Keratinocyte (primary cell): ENCODE results near the gene FGGY. TPM values are rescaled to one million over a fixed set of nuclear protein-coding genes. Genes with fewer than 3 reads are reported as not detected.

Experiments used
- DNase-seq: peaks from one replicate; pipeline ENCODE4 v3.0.0-alpha.2; 2011; ENCODE audit warnings: low read depth, missing footprints, low spot score
- FAIRE-seq: peaks from 2 replicates; lab custom pipeline; 2011; peaks lifted over from hg19 to GRCh38; lab: Jason Lieb, UNC
- H2AFZ ChIP-seq: 2 replicates; pipeline ENCODE4 v1.6.0; 2012; ENCODE audit warnings: low read length, control low read depth, inconsistent platforms; ENCODE audit not compliant: control insufficient read depth
- H3K27ac ChIP-seq: 2 replicates; pipeline ENCODE4 v1.5.1; 2011; ENCODE audit warnings: low read length; ENCODE audit not compliant: control insufficient read depth, insufficient read depth
- H3K27me3 ChIP-seq: 3 replicates; pipeline ENCODE4 v1.6.0; 2011; ENCODE audit warnings: low read length; ENCODE audit not compliant: control insufficient read depth, insufficient read depth; ENCODE audit errors: extremely low read depth
- H3K36me3 ChIP-seq, 2 experiments: 2 replicates in 1 of 2; 3 replicates in 1 of 2; pipeline ENCODE4 v1.5.1; 2011; ENCODE audit warnings: low read length in 2 of 2, mild to moderate bottlenecking in 1 of 2; ENCODE audit not compliant: control insufficient read depth in 2 of 2, insufficient read depth in 2 of 2; ENCODE audit errors: extremely low read depth in 1 of 2
- H3K4me1 ChIP-seq: 3 replicates; pipeline ENCODE4 v1.5.1; 2011; ENCODE audit warnings: low read length; ENCODE audit not compliant: control insufficient read depth, insufficient read depth; ENCODE audit errors: extremely low read depth
- H3K4me2 ChIP-seq: 3 replicates; pipeline ENCODE4 v1.6.0; 2011; ENCODE audit warnings: low read depth, low read length; ENCODE audit not compliant: control insufficient read depth, insufficient read depth; ENCODE audit errors: extremely low read depth
- H3K4me3 ChIP-seq, 3 experiments: fragments of 200-600 bp in 1 of 3; sonication (generic) in 1 of 3; 2 replicates in 2 of 3; 3 replicates in 1 of 3; pipeline ENCODE4 v1.5.1; 2011 to 2016; ENCODE audit warnings: low read length in 3 of 3, mild to moderate bottlenecking in 3 of 3, control low read depth in 2 of 3, inconsistent platforms in 1 of 3, low read depth in 1 of 3, mixed read lengths in 1 of 3, mixed run types in 1 of 3, moderate library complexity in 1 of 3; ENCODE audit not compliant: control insufficient read depth in 2 of 3, insufficient read depth in 2 of 3; ENCODE audit errors: extremely low read depth in 1 of 3
- H3K79me2 ChIP-seq: 2 replicates; pipeline ENCODE4 v1.6.0; 2012; ENCODE audit warnings: low read length; ENCODE audit not compliant: control insufficient read depth, insufficient read depth
- H3K9ac ChIP-seq: 3 replicates; pipeline ENCODE4 v1.6.0; 2011; ENCODE audit warnings: low read length; ENCODE audit not compliant: control insufficient read depth, insufficient read depth; ENCODE audit errors: extremely low read depth
- H3K9me1 ChIP-seq: 3 replicates; pipeline ENCODE4 v1.6.0; 2011; ENCODE audit warnings: low read length; ENCODE audit not compliant: control insufficient read depth, insufficient read depth; ENCODE audit errors: extremely low read depth
- H3K9me3 ChIP-seq: 2 replicates; pipeline ENCODE4 v1.5.1; 2012; ENCODE audit warnings: low read depth, low read length; ENCODE audit not compliant: control insufficient read depth
- H4K20me1 ChIP-seq: 3 replicates; pipeline ENCODE4 v1.6.0; 2011; ENCODE audit warnings: low read length; ENCODE audit not compliant: control insufficient read depth, insufficient read depth; ENCODE audit errors: extremely low read depth
- CTCF ChIP-seq, 3 experiments: IDR thresholded peaks in 1 of 3; conservative IDR thresholded peaks in 1 of 3; optimal IDR thresholded peaks in 1 of 3; 2 replicates in 2 of 3; 3 replicates in 1 of 3; pipeline versions ENCODE3 to v1.5.1; 2011; ENCODE audit warnings: low read length in 3 of 3, mild to moderate bottlenecking in 3 of 3, moderate library complexity in 2 of 3, control low read depth in 1 of 3, inconsistent platforms in 1 of 3; ENCODE audit not compliant: insufficient read depth in 2 of 3; ENCODE audit errors: extremely low read depth in 1 of 3
- EZH2 ChIP-seq: IDR thresholded peaks from one replicate; pipeline ENCODE4 v1.6.1; 2012; ENCODE audit warnings: inconsistent platforms, mild to moderate bottlenecking, low read length, moderate library complexity
- dilution Hi-C: fragments of 300-500 bp; cut with MboI; formaldehyde crosslinking; loops from one replicate; pipeline ENCODE4 v1.7.0; 2020; ENCODE audit warnings: low sequenced_read_pairs; ENCODE audit not compliant: extremely low pct_ligation_motif_present
- polyA plus RNA-seq, 5 experiments: library from polyadenylated mRNA; depleted of rRNA in 3 of 5; stranded (reverse) in 3 of 5; stranded (forward) in 1 of 5; unstranded in 1 of 5; fragments of >200 nt; gene quantifications; 1 replicate in 1 of 5; 2 replicates in 3 of 5; 3 replicates in 1 of 5; pipeline versions ENCODE4 v1.2.1 to v1.2.3, GENCODE V29; 2011 to 2012; ENCODE audit warnings: missing spikeins in 2 of 5, low read depth in 1 of 5, low replicate concordance in 1 of 5

FGGY gene
- polyA plus RNA-seq, 1 donor (not counting 4 experiments of a cell fraction or from before 2014, with no cell fraction given) = 16.6 TPM

GRCh38 chr1:59554752-59555151, 257.9 kb downstream of the FGGY start:
- H3K36me3 ChIP-seq = no peaks in the 10 kb centered on the region
- no peak overlapping the region for H3K4me2 ChIP-seq
- H3K79me2 ChIP-seq = no peaks in the 10 kb centered on the region
- H4K20me1 ChIP-seq = no peaks in the 10 kb centered on the region
- no peak overlapping the region for H3K27ac ChIP-seq
- H3K27me3 ChIP-seq = no peaks in the 10 kb centered on the region
- H3K4me3 ChIP-seq = no peak overlapping the region
- peaks cover 3% of the 10 kb centered on the region for H3K9me3 ChIP-seq
- no peaks in the 10 kb centered on the region for H3K9me1 ChIP-seq
- dilution Hi-C loops = no loop called here
- FAIRE-seq = no peak
- H3K4me1 ChIP-seq = no peaks in the 10 kb centered on the region
- TF ChIP-seq EZH2 = no peak
- TF ChIP-seq CTCF (optimal IDR thresholded peaks at IDR 0.05 in 1 of 3, IDR thresholded peaks at IDR 0.05 in 1 of 3, conservative IDR thresholded peaks at IDR 0.05 in 1 of 3; ENCODE audit: extremely low read depth in 1 of 3, insufficient read depth in 2 of 3, low read length in 3 of 3) = no peak
- no peak overlapping the region for H2AFZ ChIP-seq
- no peak for DNase-seq
- no peak overlapping the region for H3K9ac ChIP-seq

GRCh38 chr1:59556398-59556797, 259.5 kb downstream of the FGGY start:
- no peak for FAIRE-seq
- Histone ChIP-seq H3K27ac (no peak overlapping the region), H3K27me3 (no peaks in the 10 kb centered on the region), H3K9me1 (no peaks in the 10 kb centered on the region), H3K36me3 (no peaks in the 10 kb centered on the region), H3K79me2 (no peaks in the 10 kb centered on the region), H3K4me1 (no peaks in the 10 kb centered on the region), H3K9me3 (peaks cover 3% of the 10 kb centered on the region), H3K4me3 (no peak overlapping the region), H3K4me2 (no peak overlapping the region), H4K20me1 (no peaks in the 10 kb centered on the region), H2AFZ (no peak overlapping the region), H3K9ac (no peak overlapping the region)
- TF ChIP-seq CTCF (optimal IDR thresholded peaks at IDR 0.05 in 1 of 3, IDR thresholded peaks at IDR 0.05 in 1 of 3, conservative IDR thresholded peaks at IDR 0.05 in 1 of 3; ENCODE audit: extremely low read depth in 1 of 3, insufficient read depth in 2 of 3, low read length in 3 of 3) = no peak
- TF ChIP-seq EZH2 = no peak
- no peak for DNase-seq
- dilution Hi-C loops = no loop called here
